HG03342 (cell line): ENCODE measurements around the gene OPTC.
"Not testable (repeated sequence)": the region's sequence is repeated elsewhere in the genome, so short reads cannot be mapped to it uniquely, and the experiment has no call there.

ENCODE experiments used
- ATAC-seq: cut with Tn5 transposase; IDR thresholded peaks from one replicate; pipeline ENCODE4 v1.9.1; 2021; ENCODE audit warnings: mild to moderate bottlenecking, moderate library complexity; ENCODE audit not compliant: unreplicated experiment

Gene OPTC

DNA sequence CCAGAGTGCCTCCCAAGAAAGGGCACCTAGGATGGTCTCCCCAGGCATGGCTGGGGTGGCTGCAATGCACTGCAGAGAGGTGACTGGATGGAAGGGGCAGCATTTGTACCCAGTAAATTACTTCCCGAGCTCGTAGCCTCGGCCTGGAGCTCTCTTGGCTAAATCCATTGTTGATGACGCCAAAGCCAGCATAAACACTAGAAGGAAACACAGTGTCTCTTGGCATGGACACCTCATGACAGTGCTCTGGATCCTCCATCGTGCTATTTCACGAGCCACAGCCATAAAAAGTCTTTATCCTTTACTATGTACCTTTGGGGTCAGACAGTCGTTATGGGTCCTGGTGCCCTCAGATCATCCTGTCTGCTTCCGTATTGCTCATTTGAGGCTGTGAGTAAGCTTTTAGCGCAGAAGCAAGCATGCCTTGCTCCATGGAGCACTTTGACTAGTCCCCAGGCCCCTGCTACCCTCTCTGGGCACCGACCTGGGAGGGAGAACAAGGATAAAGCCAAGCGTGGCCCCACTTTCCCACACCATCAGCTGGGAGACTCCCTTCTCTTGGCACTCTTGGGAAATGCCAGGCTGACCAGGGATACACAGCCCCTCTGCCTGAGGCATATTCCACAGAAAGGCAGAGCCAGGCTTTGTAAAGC lies 28.7 kb upstream of the OPTC start:
- no peak for ATAC-seq

GRCh38 chr1:203465948-203466347 lies 28.0 kb upstream of the OPTC start:
- no peak for ATAC-seq

DNA sequence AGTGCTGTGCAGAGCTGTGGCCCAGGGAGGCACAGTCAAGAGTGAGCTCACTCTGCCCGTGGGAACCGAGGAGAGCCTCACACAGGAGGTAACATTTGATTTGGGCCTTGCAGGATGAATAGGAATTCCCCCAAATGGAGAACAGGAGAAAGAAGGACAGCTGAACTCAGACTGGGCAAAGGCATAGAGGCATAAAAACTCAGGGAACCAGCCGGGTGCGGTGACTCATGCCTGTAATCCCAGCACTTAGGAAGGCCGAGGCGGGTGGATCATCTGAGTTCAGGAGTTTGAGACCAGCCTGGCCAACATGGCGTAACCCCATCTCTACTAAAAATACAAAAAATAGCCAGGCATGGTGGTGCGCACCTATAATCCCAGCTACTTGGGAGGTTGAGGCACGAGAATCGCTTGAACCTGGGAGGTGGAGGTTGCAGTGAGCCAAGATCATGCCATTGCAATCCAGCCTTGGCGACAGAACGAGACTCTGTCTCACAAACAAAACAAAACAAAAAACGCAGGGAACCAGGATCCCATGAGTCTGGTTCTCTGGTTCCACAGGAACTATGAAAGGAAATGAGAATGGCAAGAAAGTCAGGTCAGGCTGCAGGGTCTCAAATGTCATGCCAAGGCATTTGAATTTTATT lies 26.9 kb upstream of the OPTC start:
- not testable (repeated sequence) for ATAC-seq

DNA sequence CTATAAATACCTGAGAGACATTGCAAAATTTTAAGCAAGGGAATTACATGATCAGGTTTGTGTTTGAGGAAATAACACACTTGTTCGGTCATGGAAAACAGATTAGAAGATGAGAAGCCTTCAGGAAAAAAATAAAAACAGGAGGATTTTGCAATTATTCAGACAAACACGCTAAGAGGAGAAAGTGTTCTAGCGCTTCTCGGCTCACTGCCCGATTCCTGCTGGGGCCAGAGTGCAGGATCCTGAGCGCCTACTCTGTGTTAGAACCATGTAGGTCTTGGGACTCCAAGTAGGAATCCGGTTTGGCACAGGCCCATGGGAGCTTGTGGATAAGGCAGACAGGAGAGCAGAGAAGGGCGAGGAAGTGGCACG lies 26.4 kb upstream of the OPTC start:
- no peak for ATAC-seq

DNA sequence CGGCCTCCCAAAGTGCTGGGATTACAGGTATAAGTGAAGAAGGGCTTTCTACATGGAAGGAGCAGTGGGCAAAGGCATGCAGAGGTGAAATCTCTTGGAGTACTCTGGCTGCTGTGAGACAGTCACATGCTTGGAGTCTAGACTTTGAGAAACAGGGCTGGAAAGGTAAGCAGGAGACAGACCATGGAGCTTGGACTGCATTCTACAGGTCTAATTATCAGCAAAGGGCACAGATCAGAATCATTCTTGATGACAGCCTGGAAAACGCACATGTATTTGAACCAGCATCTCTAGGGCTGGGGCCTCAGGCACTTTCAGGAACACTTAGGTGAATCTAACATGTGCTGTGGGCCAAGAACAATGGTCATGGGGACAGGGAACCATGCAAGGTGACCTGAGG lies 25.6 kb upstream of the OPTC start:
- ATAC-seq: no peak

DNA sequence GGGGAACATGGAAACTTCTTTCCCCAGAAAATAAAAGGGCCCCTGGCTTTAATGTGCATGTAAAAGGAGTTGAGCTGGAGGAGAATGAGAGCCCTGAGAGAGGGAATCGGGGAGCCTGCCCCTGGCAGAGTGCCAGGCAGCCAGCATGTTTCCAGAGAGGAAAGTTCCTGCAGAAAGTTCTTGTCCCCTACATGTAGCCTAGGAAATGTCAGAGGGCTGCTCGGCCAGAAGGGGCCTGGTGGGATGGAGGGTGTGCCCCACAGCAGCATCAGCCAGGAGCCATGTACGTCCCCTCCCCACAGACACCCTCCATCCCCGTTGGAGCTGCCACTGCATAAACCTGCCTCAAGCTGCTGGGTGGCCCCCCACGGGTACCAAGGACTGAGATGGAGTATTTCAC lies 23.7 kb upstream of the OPTC start:
- ATAC-seq: no peak

- ATAC-seq: no peak
Measured at GRCh38 chr1:203471841-203472240, 22.1 kb upstream of the OPTC start.

DNA sequence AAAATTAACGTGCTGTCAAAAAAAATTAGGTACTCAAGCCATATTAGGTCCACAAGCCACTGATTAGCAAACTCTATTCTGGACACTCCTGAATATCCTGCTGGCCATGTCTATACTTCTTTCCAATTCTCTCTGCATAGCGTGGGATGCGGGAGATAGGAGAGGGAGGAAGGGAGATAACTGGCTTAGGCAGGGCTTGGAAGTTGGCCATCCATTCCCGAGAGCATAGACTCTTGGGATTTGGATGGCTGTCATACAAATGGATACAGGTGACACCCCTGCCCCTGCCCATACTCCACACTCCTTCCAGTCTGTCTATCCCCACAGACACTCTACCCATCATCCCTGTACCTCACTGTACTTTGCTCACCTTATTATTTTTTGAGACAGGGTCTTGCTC lies 20.7 kb upstream of the OPTC start:
- ATAC-seq: no peak

- no peak for ATAC-seq
Measured at GRCh38 chr1:203473781-203474305, 20.1 kb upstream of the OPTC start.

DNA sequence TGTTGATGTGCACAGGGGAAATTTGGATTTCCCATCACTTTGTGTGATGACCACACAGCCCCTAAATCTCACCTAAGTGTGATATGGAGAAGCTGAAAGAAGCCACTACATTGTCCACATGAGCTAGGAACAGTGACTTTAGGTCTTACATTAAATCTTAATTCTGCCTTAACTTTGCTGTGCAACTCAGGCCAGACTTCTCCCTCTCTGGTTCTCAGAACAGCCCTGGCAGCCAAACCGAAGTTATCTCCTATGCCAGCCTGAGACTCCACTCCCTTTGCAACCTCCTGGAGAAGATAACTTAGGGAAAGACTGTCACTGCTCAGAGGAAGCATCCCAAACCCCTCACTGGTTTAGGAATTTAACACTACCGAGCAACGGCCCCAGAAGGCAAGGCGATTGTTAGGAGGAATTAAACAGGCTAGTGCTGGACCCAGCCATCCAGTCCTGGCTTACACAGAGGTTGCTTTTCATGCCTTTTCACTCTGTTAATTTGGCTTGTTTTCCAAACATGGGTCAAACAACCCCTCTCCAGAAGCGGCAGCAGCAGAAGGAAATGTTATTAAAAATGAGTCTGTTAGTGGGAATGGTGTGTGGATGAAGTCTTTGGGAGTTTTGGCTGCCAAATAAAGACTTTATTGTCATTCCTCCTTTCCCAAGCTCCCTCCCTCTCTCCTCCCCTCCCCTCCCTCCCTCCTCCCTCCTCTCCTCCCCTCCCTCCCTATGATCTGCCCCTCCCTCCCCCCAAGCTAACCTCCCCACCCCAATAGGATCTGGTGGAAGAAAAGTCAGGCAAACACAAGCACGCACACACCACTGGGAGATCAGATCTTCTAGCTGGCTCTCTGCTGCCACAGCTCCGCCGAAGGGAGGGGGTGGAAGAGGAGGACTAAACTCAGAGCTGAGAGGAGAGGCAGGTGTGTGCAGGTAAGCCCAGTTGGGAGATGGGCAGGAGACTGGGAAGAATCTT lies 18.7 kb upstream of the OPTC start, which contains the start of gene PRELP:
Gene PRELP, plus strand, starts transcription at position 795 of the 970 bp plus-strand sequence. CDS start 7,379 bp downstream, outside the sequence.
- no peak for ATAC-seq

DNA sequence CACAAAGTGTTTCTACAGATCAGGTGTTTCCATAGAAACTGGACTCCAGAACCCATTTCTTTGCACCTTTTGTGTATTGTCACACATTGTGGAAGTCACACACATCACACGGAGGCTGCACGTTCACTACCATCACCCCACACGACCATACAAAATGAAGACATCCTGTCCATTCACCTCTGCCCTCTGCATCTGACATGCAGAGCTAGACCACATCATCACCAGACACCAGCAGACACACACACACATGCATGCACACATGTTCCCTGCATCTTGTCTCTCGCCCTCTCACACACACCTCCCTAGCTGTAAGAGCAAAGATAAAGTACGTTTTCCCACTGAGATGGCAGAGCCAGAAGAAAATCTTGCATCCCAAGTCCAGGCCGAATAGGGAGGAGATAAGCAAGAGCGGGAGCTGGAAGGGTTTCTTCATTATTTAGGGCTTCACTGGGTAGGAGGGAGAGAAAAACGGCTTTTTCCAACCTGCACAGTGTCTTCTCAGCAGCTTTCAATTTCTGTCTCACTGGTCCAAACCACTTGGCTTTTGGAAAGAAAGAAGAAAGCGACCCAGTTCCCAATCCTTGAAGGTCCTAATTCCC lies 17.6 kb upstream of the OPTC start:
- ATAC-seq: no peak

DNA sequence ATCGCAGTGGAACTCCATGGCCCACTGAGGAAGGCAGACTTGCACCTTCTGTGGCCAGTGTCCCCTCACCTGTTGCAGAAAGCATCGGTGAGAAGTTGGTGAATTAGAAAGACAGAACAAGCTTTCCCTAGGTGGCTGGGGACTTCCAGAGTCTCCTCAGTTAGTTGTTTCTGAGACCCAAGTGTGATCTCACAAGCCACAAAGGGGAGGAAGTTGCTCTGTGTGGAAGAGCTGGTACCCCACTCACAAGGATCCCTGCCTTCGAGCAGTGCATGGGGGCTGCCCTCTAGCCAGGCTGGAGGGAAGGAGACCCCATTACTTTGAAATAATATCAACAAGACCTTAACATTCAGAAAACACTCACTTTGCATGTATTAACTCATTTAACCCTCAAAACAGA lies 16.2 kb upstream of the OPTC start:
- no peak for ATAC-seq

- ATAC-seq: no peak
Measured at GRCh38 chr1:203478231-203478630, 15.7 kb upstream of the OPTC start.

- ATAC-seq: no peak
Measured at GRCh38 chr1:203478986-203479385, 15.0 kb upstream of the OPTC start.

DNA sequence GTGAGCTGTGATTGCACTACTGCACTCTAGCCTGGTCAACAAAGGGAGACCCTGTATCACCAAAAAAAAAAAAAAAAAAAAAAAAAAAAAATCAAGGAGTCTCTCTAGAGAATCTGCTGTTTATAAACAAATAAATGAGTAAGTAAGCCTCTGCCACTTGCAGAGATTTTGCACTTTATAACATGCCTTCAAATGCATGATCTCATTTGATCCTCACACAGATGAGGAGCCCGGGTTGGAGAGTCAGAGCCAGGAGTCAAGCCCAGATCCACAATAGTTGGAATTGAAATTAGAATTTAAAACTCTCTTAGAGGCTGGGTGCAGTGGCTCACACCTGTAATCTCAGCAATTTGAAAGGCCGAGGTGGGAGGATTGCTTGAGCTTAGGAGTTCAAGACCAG lies 14.3 kb upstream of the OPTC start:
- ATAC-seq: no peak

- ATAC-seq: no peak
Measured at GRCh38 chr1:203480084-203480483, 13.9 kb upstream of the OPTC start.

GRCh38 chr1:203480525-203481084 lies 13.3 kb upstream of the OPTC start:
- ATAC-seq: no peak

- ATAC-seq: no peak
Measured at GRCh38 chr1:203481196-203481595, 12.8 kb upstream of the OPTC start.

GRCh38 chr1:203486618-203487370 lies 7.2 kb upstream of the OPTC start:
- ATAC-seq: no peak

DNA sequence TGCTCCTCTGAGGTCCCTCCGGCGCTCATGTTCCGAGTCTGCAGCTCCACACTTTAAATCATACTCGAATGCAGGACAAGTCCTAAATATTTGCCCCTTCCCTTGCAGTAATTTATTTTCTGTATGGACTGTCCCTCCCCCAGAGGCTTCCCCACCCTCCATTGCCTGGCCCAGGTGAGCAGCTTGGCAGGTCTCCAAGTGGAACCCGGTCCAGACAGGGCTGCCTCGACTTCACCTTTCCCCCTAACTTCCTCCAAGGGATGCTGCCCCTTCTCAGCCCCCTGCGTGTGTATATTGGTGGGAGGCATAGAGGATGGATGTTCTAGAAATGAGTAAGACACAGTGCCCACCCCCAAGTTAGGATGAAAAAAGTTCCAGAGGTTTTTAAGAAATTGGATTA lies 5.4 kb upstream of the OPTC start:
- ATAC-seq: no peak
